GM21576 (cell line): ENCODE data around the gene COBL.

Source experiments
- ATAC-seq: cut with Tn5 transposase; IDR thresholded peaks from one replicate; pipeline ENCODE4 v1.9.1; 2021; ENCODE audit warnings: mild to moderate bottlenecking, moderate library complexity; ENCODE audit not compliant: unreplicated experiment

COBL gene

DNA sequence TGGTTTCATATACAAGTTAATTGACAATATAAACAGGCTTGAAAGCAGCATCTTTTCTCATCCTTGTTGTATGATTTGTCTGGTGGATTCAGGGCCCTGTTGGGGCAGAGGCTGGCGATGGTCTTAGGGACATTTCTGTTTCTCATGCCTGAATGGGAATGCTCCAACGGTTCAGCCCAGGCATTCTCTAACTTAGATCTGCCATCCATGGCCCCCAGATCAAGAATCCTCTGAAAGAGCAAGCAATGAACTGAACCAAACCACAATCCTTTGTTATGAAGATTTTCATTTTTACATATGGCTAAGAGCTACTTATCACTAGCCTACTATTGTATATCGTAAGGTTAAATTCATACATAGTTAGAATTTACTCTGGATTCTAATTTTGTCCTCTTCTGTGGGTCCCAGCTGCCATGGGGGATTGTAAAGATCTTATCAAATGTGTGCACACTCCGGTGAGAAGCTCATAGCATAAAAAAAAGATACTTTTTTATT lies 163.9 kb downstream of the COBL start:
- ATAC-seq = no peak

DNA sequence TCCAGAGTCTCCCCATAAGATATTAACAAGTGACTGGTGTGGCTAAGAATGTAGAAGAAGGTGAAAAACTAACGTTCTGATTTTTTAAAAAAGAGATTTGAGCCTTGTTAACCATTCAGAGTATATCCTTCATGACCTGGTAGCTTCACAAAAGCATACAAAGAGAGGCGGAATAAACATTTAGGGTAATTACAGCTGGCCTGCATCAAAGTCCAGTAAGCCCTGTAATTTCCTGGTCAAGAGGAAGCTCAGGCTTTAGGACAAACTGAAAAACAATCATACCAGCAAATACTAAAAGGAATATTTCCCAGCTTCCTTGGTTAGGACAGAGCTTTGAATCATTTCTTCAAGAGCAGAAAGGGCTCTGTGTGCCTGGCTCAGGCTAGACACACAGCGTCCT lies 165.2 kb downstream of the COBL start:
- ATAC-seq = no peak

DNA sequence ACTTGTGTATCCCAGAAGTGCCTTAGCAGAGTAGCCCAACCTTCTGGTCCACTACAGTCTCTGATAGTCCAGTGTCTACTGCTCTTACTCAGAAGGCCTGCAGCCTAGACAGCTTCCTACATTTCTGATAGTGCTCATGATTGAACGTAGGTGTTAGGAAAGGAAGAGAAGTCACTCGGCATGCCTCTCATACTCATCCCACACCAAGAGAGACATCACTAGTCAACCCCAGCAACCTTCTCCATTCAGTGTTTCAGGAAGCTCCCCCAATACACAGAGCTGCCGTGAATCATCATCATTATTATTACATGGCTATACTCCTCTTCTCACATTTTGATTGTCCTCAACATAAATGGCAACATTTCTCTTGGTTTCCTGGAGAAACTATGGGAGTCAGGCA lies 166.4 kb downstream of the COBL start:
- no peak for ATAC-seq

DNA sequence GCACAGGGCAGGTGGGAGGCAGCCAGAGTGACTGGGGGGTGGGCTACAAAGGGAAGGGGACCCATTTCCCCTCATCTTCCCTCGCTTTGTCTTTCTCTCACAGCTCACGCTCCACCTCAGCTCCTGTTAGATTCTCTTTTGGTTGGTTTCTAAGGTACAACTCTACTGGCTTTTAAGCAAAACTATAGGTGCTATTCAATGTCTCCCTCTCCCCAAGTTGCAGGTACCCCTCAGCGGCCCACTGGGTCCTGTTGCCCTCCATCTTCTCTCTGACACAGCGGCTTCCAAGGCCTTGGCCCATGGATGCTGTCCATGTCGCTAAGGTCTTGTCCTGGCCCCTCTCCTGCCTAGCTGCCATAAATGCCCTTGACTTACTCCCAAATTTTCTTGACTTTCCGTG lies 168.4 kb downstream of the COBL start:
- ATAC-seq = no peak

DNA sequence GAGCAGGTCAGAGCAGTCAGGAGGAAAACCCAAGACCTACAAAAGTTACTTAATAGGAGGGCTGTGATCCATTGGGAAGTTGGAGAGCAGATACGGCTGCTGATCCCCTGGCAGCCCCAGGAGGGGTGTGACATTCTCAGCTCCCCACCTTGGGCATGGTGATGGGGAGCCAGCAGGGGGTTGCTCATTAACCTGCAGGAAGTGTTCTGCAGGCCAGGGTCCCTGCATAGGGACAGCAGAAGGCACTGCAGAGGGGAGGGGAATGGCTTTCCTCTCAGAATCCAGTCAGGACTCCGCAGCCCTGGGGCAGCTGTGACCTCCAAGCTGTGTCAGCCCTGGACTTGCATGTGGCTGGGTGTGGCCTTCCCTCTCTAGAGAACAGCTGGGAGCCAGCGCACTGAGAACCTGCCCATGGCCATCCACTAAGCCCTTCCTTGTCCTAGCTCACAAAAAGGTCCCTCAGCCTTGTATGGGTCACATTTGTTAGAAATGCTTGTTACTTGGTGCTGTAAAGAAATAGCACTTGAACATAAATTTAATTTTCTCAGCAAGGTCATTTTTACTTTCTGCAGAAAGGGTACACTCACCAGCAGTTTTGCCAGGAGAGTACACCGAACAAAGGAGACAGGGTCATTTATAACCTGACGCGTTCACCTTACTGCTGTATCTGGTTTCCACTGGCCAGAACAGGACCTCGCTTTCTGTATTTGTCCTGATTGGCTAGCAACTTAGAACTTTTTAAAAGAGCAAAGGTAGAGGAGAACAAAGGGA lies 169.6 kb downstream of the COBL start:
- ATAC-seq = no peak

DNA sequence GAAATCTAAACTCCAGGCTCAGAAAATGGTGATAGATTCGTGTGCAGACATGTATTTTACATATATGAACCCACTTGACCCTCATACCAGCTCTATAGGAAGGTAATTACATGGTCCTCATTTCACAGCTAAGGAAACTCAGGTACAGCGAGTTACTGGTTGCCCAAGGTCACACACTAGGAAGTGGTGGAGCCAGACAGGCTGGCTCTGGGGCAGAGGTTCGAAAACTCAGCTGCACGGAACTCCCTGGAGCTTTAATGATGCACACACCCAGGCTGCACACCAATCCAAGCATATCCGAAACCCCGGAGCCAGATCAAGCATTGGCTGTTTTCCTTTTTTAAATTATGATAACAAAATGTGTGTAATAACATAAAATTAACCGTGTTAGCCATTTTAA lies 172.4 kb downstream of the COBL start:
- ATAC-seq = no peak

DNA sequence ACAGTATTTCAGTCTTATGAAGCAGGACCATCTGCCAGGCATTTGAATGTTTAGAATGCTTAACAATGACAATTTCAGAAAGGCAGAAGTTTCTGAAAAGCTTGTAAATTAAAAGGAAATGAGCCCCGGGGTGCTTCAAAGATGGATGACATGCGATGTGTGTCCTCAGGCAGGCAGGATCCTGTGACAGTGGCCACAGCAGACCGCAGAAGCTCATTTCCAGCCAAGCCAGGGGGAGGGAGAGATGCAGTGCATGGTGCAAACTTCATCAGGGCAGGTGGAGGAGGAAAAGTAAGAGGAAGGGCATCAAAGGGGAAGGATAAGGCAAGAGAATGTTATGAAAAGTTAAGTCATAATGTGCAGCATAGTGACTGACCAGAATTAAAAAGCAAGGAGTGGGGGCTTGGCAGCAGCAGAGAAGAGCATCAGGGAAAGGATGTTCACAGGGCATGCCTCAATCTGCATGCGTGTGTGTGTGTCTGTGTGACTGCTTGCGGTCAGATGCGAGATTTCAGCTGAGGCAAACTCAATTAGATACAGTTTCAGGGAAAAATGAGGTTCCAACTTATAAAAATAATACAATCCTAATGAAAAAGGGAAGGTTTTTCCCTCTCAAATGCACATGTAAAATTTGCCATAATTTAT lies 173.7 kb downstream of the COBL start:
- no peak for ATAC-seq

DNA sequence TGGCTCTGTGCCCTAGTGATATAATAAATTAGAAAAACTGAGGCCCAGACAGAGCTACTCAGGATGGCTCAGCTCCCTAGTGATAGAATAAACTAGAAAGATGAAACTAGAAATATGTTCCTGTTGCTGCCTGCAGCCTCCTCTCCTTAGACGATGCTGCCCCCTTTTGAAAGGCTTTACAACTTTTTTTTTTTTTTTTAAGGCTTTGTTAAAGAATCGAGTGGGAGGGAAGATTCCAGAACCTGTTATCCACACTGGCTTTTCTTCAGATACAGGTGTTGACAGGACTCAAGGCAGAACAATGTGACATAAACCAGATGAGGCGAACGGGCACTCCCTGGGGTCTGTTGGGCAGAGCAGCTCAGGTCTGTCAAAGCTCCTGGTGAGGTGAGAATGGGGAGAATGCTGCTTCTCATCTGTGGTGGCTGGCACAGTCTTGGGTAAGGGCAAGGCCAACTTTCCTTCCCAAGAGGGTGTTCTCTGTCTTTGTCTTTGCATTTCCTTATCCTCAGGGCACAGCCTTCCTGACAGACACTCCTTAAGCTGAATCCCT lies 175.1 kb downstream of the COBL start:
- ATAC-seq = no peak

DNA sequence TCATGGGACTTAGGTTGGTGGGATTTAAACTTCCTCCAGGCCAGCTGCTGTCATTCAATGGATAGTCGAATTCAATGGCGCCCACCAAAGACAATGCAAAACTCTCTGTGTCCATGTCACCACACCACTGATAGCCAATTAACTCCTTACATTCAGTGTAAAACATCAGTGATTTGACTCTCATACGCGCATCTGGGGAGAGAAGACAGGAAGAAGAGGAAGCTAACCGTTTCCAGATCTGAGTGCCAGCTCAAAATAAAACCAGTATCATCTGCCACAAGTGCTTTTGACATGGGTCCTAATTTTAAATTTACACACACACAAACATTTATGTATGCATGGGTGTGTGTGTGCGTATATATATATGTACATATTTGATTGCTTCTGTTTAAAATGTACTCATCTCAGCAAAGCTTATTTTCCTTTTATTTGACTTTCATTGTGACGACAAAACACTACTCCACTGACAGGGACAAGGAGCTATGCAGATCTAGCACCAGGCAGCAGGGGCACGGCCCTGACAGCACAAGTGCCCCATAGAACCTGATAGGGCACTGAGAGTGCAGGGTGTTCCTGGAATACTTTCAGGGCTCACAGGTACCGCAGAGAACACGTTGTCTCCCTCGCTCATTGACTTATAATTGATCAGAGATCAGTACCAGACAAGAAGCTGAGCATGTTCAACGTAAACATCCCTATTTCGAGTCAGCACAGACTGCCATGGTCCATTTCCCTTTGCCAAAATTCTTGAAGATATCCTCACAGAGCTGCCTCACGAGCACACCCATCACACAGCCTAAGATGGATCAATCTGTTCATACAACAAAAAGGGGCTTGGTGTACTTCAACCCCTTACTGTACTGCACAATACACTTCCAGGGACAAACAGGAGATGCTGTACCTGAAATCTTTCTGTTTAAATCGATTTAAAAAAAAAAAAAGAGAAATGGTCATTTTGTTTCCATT lies 176.1 kb downstream of the COBL start:
- ATAC-seq = no peak

DNA sequence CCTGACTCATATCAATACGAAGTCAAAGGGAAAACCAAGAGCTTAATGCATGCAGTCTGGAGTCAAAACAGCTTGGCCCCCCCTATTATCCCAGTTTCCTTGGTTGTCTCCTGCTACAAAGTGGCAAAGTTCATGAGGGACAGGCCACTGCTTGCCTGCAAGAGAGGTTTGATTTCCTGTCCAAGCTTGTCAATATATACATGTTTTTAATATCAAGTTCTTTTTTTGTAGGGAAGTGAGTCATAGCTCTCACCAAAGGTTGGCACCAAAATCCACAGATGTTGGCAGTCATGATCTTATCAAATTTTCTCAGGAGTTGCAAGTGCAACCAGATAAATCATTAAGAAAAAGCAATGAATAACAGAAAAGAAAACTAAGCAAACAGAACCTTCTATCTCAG lies 176.8 kb downstream of the COBL start:
- no peak for ATAC-seq

DNA sequence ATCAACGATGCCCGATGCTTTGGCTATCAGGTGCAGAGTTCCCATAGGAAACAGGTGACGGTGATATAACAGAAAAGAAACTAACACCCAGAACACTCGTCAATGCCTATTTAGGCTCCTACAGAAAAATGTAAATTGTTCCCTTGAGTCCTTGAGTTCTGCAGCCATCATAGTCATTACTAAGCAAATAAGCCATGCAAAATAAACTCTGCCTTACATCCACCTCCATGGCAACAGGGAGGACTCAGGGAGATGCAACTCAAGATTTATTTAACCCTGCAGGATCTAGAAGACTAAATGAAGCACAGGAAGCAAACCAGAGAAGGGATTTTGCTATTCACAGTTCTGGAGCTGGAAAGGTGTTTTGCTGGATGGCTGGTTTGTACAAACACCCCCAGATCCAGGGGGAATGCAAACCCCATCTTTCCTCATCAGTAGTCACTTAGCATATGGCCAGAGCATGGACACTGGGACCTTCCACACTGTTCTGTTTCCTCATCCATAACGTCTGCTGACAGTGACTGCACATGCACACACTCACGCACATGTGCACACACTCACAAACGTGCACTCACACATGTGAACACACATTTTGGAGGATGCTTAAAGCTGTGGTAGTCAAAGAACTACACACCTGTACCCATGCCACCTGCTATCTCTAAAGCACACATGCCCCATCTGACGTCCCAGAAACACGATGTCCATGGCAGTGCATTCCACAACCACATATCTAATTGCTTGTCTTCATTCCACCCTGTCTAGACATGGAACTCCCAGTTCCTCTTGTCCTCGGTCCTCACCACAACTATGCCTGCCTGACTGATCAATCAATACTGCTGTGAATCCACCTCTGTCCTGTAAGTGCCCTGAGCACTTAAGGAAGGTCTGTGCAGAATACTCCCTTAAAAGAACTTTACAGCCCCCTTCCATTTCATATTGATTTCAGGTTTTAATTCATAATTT lies 178.2 kb downstream of the COBL start:
- ATAC-seq = no peak

DNA sequence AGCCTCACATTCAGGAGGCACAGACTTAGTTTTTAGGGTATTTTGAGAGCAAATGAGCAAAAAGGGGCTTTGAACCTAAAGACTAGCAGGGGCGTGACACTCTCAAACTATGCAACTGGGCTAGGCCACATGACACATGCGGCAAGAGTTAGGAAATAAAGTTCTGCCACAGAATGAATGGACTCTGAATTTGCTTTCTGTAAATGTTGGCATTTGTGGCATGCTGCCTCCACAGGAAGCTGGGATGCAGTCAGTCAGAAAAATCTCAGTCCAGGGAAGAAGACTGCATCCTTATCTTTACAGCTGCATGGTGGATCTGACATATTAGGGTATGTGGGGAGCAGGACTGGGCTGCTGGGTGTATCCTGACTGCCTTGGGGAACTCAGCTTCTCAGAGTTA lies 181.0 kb downstream of the COBL start:
- ATAC-seq = no peak

DNA sequence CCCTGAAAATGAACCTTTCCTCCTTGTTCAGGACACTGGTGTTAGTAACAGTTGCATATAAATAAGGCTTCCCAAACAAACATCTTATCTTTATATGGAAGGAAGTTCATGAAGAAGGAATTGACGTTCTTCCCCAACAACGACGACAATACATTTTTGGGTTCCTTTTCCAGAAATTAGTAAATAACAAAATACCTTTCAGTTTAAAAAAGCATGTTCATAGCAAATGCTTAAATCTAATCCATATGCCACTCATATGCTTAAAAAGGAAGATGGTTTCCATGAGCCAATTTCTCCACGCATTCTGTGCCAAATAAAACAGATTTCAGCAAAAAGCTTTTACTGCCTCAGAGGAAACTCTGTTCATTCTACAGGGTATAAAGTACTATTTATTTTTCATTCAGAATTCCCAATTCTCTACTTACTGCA lies 182.6 kb downstream of the COBL start:
- ATAC-seq = no peak

DNA sequence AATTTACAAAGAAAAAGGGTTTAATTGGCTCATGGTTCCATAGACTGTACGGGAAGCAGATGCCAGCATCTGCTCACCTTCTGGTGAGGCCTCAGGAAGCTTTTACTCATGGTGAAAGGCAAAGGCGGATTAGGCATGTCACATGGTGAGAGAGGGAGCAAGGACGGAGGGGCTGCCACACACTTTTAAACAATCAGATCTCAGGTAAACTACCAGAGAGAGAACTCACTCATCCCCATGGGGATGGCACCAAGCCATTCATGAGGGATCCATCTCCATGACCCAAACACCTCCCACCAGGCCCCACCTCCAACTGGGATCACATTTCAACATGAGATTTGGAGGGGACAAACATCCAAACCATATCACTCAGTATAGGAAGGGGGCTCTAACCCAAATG lies 183.9 kb downstream of the COBL start:
- no peak for ATAC-seq

DNA sequence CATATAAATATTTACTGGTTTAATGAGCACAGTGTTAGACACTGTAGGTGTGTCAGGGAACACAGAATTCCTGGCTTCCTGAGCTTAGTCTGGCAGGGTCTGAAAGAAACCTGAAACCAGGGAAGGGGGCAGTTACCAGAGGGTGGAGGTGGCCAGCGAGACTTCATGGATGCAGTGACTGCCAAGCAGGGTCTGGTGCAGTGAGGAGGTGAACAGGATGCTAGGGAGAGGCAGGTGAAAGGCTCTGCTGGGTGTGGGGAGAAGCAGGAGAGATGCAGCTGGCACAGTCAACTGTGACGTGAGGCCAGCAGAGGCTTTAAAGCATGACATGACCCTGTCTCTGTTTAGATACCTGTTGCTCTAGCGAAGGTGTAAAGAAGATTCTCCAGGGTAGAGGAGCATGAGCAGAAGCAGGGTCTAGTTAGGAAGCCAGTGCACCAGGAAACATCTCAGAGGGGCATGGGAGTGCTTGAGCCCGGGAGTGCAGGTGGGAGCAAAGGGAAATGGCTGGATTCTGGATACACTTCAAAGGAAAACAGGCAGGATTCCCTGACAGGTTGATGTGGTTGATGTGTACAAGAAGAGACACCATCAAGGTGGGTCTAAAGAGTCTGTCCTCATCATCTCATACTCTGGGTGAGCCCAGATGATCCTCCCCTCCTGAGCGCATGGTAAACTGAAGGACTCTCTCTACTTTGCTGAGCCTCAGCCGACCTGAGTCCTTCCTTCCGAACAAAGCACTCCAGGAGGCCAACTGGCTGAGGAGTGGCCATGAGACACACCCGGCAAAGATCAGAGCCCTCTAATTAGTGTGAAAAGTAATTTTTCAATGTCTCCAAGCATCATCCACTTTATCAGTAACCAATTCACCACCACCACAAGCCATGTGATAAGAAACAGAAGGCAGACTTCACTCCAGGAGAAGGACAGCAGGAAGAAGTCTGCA lies 186.8 kb downstream of the COBL start:
- no peak for ATAC-seq

DNA sequence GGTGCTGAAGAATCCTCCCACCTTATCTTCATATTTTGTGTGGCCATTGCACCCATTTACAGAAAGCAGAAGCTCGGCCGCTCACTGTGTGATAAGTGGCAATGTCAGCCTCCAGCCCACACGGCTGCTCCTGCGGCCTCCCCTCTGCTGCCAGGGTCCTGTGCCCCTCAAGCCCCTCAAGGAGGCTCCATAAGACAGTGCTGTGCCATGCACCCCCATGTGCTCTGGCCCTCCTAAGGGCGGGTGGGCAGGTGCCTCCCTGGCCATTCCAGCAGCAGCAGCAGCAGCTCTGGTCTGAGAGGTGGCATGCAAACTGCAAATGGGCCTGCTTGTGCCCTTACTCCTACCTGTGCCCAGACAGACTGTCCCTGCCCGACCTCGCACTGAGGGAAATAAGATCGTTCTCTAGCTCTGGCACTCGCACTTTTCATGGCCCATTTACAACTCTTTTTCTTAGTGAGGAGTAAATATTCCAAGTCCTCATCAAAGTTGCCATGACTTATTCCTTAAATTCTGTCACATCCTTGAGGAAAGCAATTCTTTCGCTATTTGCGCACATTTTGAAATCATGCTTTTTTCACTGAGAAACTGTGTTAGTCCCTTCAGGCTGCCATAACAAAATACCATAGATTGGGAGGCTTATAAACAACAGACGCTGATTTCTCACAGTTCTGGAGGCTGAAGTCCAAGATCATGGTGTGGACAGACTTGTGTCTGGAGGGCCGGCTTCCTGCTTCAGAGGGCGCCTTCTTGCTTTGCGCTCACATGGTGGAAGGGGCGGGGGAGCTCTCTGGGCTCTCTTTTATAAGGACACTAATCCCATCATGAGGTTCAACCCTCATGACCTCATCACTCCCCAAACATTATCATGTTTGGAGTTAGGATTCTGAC lies 187.8 kb downstream of the COBL start:
- ATAC-seq = no peak

DNA sequence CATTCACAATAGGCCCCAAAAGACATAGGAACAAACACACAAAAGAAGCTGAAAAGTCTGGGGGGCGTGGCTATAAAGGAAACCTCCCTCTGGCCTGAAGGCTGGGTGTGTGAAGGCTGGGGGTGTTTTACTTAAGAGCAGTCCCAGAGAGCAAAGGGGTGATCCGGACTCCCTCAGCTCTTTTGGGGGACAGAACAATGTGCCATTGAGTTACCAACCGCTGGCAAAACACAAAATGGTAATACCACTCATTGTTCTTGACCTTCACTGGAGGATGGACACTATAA lies 189.0 kb downstream of the COBL start:
- ATAC-seq = no peak
